ENCODE results near the gene C1QTNF12. TPM values are rescaled to one million over a fixed set of nuclear protein-coding genes. Genes with fewer than 3 reads are reported as not detected.
"Not testable (repeated sequence)": the region's sequence is repeated elsewhere in the genome, so short reads cannot be mapped to it uniquely, and the experiment has no call there.

C1QTNF12 gene
- total RNA-seq, 1 donor = 0.27 TPM

- peak; percentile 55 to 85 (median 83) for DNase-seq (ENCODE audit: low read depth in 2 of 3, low spot score in 2 of 3)
Measured at GRCh38 chr1:1200876-1201810, 45.4 kb downstream of the C1QTNF12 start.

DNA sequence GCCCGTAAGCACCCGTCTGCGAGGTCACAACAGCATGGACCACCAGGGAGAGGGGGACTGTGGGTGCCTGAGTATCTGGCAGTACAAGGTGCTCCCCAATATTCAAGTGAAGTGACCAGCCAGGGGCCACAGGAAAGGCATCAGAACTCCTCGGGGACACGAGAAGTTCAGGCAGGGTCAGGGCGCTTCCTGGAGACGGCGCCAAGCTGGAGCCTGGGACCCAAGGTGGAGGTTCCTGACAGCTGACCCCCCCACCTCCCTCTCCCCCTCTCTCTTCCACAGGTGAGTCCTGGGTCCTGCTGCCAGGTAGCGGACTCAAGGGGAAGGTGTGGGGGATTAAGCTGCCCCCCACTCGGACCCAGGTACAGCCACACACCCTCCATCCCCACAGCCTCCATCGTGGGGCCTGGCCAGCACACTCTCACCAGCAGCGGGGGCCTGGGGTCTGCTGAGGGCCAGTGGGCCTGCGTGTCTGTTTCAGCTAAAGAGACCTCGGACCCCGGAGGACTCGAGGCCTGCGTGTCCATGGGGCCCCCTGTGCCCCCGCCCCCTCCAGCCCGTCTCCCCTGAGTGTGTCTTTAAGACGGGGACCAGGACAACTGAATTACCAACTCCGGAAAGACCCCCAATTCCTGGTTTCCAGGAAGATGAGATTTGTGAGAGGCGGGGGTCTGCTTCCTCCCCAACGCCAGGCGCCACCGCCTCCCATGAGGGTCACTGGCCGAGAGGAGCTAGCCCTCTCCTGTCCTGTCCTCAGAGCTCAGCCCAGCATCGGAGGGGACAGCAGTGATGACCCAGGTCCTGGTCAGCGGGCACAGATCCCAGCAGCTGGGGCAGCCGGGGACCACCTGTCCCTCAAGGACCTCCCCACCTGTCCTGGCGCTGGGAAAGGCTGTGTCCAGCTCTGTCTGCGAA lies 46.3 kb downstream of the C1QTNF12 start:
- no peak for DNase-seq (ENCODE audit: low read depth in 2 of 3, low spot score in 2 of 3)

DNA sequence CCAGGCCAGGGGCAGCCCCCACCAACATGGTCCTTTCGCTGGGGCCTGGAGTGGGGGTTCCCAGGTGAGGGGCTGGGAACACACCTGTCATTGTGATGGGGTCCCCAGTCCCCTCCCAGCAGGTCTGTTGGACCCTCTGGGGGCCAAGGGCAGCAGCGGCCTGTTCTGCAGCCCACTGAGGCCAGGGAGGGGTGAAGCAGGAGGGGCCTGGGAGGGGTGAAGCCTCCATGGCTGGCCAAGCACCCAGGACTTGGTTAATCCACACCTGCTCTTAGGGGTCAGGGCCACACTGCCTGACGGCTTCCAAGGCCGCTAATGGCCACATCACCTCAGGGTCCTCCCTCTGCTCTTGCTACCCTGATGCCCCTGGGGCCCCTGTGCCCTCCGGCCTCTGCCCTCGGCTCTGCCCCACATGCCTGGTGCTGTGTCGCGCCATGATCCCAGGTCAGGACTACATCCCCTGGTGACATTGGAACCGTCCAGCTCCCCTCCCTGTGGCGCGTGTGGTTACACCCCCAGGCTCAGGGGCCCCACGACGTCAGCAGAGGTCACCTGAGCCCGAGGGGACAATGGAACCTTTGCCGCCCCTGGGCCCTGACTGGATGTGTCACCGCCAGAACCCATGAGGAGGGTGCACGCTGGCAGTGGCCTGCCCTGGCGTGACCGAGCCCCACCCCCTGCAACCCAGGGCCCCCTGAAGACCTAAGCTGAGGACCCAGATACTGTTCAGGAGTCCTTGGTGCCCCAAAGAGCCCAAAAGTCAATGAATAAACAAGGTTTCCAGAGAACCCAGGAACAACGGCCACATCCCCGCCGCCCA lies 47.2 kb downstream of the C1QTNF12 start:
- no peak for DNase-seq (ENCODE audit: low read depth in 2 of 3, low spot score in 2 of 3)

GRCh38 chr1:1198423-1199140 lies 47.9 kb downstream of the C1QTNF12 start:
- no peak for DNase-seq (ENCODE audit: low read depth in 2 of 3, low spot score in 2 of 3)

GRCh38 chr1:1197551-1198422 lies 48.7 kb downstream of the C1QTNF12 start:
- no peak for DNase-seq (ENCODE audit: low read depth in 2 of 3, low spot score in 2 of 3)

- DNase-seq (ENCODE audit: low read depth in 2 of 3, low spot score in 2 of 3) = no peak
Measured at GRCh38 chr1:1197188-1197500, 49.4 kb downstream of the C1QTNF12 start.

DNA sequence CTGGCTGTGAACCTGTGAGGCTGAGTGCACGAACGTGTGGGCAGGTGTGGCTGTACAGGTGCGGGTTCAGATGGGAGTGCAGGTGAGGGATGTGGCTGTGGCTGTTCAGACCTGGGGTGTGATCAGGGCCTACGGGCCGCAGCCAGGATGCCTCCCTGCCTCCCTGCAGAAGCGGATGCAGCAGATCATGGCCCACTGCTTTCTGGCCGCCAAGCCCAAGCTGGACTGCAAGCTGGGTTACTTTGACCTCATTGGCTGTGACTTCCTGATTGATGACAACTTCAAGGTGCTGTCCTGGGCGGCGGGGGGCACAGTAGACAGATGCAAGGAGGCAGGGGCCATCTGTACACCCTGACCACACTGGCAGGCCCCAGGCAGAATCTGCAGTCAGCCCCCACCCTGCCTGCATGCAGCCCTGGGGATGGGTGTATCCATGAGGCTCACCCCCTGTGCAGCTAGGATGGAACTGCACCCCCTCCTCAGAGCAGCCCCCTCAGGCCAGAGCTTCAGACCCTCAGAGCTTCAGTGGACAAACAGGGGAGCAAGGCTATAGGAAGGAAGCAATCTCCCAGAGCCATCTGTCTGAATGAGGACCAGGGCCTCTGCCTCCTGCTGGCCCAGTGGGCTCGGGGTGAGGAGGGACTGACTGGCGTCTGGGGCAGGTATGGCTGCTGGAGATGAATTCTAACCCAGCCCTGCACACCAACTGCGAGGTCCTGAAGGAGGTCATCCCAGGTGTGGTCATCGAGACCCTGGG lies 49.9 kb downstream of the C1QTNF12 start:
- DNase-seq (ENCODE audit: low read depth in 2 of 3, low spot score in 2 of 3) = no peak

DNA sequence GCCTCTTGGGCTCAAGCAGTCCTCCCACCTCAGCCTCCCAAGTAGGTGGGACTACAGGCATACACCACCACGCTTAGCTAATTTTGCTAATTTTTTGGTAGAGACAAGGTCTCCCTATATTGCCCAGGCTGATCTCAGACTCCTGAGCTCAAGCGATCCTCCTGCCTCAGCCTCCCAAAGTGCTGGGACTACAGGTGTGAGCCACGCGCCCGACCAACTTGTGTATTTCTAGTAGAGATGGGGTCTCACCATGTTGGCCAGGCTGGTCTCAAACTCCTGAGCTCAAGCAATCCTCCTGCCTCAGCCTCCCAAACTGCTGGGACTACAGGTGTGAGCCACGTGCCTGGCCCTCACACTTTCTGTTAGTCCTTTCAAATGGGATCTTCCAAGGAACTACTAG lies 50.8 kb downstream of the C1QTNF12 start:
- DNase-seq (ENCODE audit: low read depth in 2 of 3, low spot score in 2 of 3) = not testable (repeated sequence)

DNA sequence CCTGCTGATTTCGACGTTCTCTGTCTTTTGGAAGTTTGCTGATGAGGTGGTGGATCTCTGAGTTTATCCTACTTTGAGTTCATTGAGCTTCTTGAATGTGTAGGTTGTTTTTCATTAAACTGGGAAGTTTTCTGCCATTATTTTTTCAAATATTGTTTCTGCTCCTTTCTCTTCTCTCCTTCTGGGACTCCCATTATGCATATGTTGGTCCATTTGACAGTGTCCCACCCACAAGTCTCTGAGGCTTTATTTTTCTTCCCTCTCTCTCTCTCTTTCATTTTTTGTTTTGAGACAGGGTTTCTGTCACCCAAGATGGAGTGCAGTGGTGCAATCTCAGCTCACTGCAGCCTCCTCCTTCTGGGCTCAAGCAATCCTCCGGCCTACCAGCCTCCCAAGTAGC lies 51.8 kb downstream of the C1QTNF12 start:
- DNase-seq (ENCODE audit: low read depth in 2 of 3, low spot score in 2 of 3) = no peak

Small RNA genes within 50 kb of the gene (small RNA-seq; reads per million reads assigned to genes)
- gene MIR6726 = 0.20 reads per million

Other genes starting within 250 kb of the C1QTNF12 start
- gene HES4, start 246.6 kb downstream of the C1QTNF12 start, total RNA-seq = 4.8 TPM
- 76.2 TPM for gene ISG15, start 233.2 kb downstream of the C1QTNF12 start, total RNA-seq
- gene AGRN, start 226.6 kb downstream of the C1QTNF12 start, total RNA-seq = 3.8 TPM
- not detected for gene RNF223, start 172.4 kb downstream of the C1QTNF12 start, total RNA-seq
- 14.5 TPM for gene C1orf159, start 130.6 kb downstream of the C1QTNF12 start, total RNA-seq
- gene TTLL10, start 72.8 kb downstream of the C1QTNF12 start, total RNA-seq = 4.3 TPM
- 4.3 TPM for gene TNFRSF18, start 40.1 kb downstream of the C1QTNF12 start, total RNA-seq
- gene TNFRSF4, start 32.6 kb downstream of the C1QTNF12 start, total RNA-seq = 4.3 TPM
- 67.1 TPM for gene SDF4, start 14.7 kb downstream of the C1QTNF12 start, total RNA-seq
- 38.5 TPM for gene B3GALT6, start 14.5 kb downstream of the C1QTNF12 start, total RNA-seq
- 51.4 TPM for gene UBE2J2, start 27.1 kb upstream of the C1QTNF12 start, total RNA-seq
- 4.8 TPM for gene SCNN1D, start 33.7 kb upstream of the C1QTNF12 start, total RNA-seq
- gene ACAP3, start 61.2 kb upstream of the C1QTNF12 start, total RNA-seq = 41.2 TPM
- 19.4 TPM for gene PUSL1, start 61.9 kb upstream of the C1QTNF12 start, total RNA-seq
- 150 TPM for gene INTS11, start 77.9 kb upstream of the C1QTNF12 start, total RNA-seq
- gene CPTP, start 78.1 kb upstream of the C1QTNF12 start, total RNA-seq = 26.7 TPM
- 0.54 TPM for gene TAS1R3, start 84.6 kb upstream of the C1QTNF12 start, total RNA-seq
- gene DVL1, start 102.7 kb upstream of the C1QTNF12 start, total RNA-seq = 52.5 TPM
- gene MXRA8, start 111.8 kb upstream of the C1QTNF12 start, total RNA-seq = not detected
- gene AURKAIP1, start 128.5 kb upstream of the C1QTNF12 start, total RNA-seq = 30.2 TPM
- gene CCNL2, start 152.6 kb upstream of the C1QTNF12 start, total RNA-seq = 96.4 TPM
- 50.6 TPM for gene MRPL20, start 160.6 kb upstream of the C1QTNF12 start, total RNA-seq
- gene ANKRD65, start 174.6 kb upstream of the C1QTNF12 start, total RNA-seq = 0.54 TPM
- 4.8 TPM for gene VWA1, start 189.0 kb upstream of the C1QTNF12 start, total RNA-seq
- 1.3 TPM for gene ATAD3C, start 203.0 kb upstream of the C1QTNF12 start, total RNA-seq
- gene ATAD3B, start 225.0 kb upstream of the C1QTNF12 start, total RNA-seq = 15.1 TPM

All from hematopoietic multipotent progenitor cell (in vitro differentiated cells).